Fibroblast of lung (primary cell): ENCODE results near the gene LRRC18. TPM values are rescaled to one million over a fixed set of nuclear protein-coding genes. Genes with fewer than 3 reads are reported as not detected.

Experiments
- DNase-seq, 2 donors: peaks; one replicate each; pipeline versions ENCODE4 v3.0.0 to v3.0.0-alpha.2; 2010; ENCODE audit warnings: low read depth in 2 of 2
- H2AFZ ChIP-seq: 2 replicates; pipeline ENCODE4 v1.5.1; 2012; ENCODE audit warnings: low read length, control low read depth, inconsistent platforms
- H3K27ac ChIP-seq: 2 replicates; pipeline ENCODE4 v1.5.1; 2011; ENCODE audit warnings: low read length, control low read depth; ENCODE audit not compliant: insufficient read depth
- H3K27me3 ChIP-seq: 2 replicates; pipeline ENCODE4 v1.5.1; 2011; ENCODE audit warnings: mild to moderate bottlenecking, low read length; ENCODE audit not compliant: control insufficient read depth, insufficient read depth
- H3K36me3 ChIP-seq: 2 replicates; pipeline ENCODE4 v1.5.1; 2011; ENCODE audit warnings: low read length; ENCODE audit not compliant: control insufficient read depth, insufficient read depth
- H3K4me1 ChIP-seq: 2 replicates; pipeline ENCODE4 v1.5.1; 2011; ENCODE audit warnings: low read length; ENCODE audit not compliant: control insufficient read depth, insufficient read depth; ENCODE audit errors: extremely low read depth
- H3K4me2 ChIP-seq: 2 replicates; pipeline ENCODE4 v1.5.1; 2011; ENCODE audit warnings: low read length, control low read depth; ENCODE audit not compliant: insufficient read depth; ENCODE audit errors: extremely low read depth
- H3K4me3 ChIP-seq, 4 experiments: fragments of 200-600 bp in 1 of 4; sonication (generic) in 1 of 4; replicated peaks in 1 of 4; 2 replicates each; pipeline ENCODE4 v1.5.1; 2011 to 2016; ENCODE audit warnings: low read length in 4 of 4, low read depth in 3 of 4, mild to moderate bottlenecking in 3 of 4, control low read depth in 2 of 4, inconsistent platforms in 1 of 4, mixed read lengths in 1 of 4; ENCODE audit not compliant: insufficient read depth in 1 of 4; ENCODE audit errors: control extremely low read depth in 1 of 4
- H3K79me2 ChIP-seq: 2 replicates; pipeline ENCODE4 v1.5.1; 2012; ENCODE audit warnings: mild to moderate bottlenecking, low read length, inconsistent platforms; ENCODE audit not compliant: control insufficient read depth, insufficient read depth
- H3K9ac ChIP-seq: 2 replicates; pipeline ENCODE4 v1.5.1; 2011; ENCODE audit warnings: mild to moderate bottlenecking, low read length, control low read depth; ENCODE audit not compliant: insufficient read depth
- H3K9me3 ChIP-seq: 2 replicates; pipeline ENCODE4 v1.5.1; 2012; ENCODE audit warnings: low read depth, low read length; ENCODE audit not compliant: control insufficient read depth, insufficient read depth
- H4K20me1 ChIP-seq: 2 replicates; pipeline ENCODE4 v1.5.1; 2011; ENCODE audit warnings: low read length; ENCODE audit not compliant: control insufficient read depth, insufficient read depth; ENCODE audit errors: extremely low read depth
- EZH2 ChIP-seq: IDR thresholded peaks from 2 replicates; pipeline ENCODE4 v1.5.1; 2012; ENCODE audit warnings: low read length, control low read depth, mild to moderate bottlenecking; ENCODE audit errors: missing control alignments
- polyA plus RNA-seq, 2 donors: library from polyadenylated mRNA; depleted of rRNA in 1 of 2; stranded (reverse) in 1 of 2; unstranded in 1 of 2; fragments of >200 nt; gene quantifications; 2 replicates each; pipeline ENCODE4 v1.2.1, GENCODE V29; 2011 to 2012; ENCODE audit warnings: missing spikeins in 1 of 2
- total RNA-seq: library from RNA; depleted of rRNA; stranded (reverse); fragments of >200 nt; gene quantifications from 2 replicates; pipeline ENCODE4 v1.2.1, GENCODE V29; 2014
- TF ChIP-seq, protein P1 (sequence below), 2 donors: IDR thresholded peaks in 1 of 2; conservative IDR thresholded peaks in 1 of 2; 1 replicate in 1 of 2; 2 replicates in 1 of 2; pipeline ENCODE4 v1.5.1; 2011 to 2012; ENCODE audit warnings: low read length in 2 of 2, control low read depth in 1 of 2, inconsistent platforms in 1 of 2, low read depth in 1 of 2, mild to moderate bottlenecking in 1 of 2

LRRC18 gene
- total and polyA plus RNA-seq, 2 donors (not counting 1 experiment from before 2014, with no cell fraction given) = 0.66 TPM; not detected in 1

DNA sequence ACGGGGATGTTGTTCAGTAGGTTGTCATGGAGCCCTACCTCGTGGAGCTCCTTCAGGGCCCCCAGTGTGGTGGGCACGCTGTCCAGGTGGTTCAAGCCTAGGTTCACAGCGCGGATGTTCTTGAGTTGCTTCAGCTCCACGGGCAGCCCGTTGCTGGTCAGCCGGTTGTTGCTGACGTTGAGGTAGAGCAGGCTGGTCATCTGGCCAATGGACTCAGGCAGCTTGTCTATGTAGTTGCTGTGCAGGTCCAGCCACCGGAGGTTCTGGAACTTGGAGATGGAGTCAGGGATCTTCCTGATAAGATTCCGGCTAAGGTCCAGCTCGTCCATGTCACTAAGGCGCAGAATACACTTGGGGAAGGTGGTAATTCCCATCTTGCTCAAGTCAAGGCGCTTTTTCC lies 26.0 kb downstream of the LRRC18 start:
- Histone ChIP-seq H2AFZ (no peak overlapping the region), H3K4me3 (no peak overlapping the region)
- no peak for DNase-seq

DNA sequence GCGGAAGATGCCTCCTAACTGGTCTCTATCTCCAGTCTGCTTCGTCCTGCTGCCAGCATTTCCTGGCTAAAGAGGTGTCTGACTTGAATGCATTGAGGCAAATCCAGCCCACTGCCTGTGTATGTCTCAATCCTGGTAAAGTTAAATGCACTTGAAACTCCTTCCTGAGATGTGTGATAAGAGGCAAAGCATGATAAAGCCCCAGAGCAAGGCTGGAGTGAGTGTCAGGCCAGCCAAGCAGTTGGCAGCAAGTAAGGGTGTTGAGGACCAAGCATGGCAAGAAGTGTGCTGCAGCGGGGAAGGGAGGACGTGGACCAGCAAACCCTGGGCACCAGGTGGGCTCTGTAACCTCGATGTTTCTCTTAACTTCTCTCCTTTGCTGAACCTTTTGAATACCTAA lies 29.1 kb downstream of the LRRC18 start:
- no peak for TF ChIP-seq EZH2
- TF ChIP-seq, protein P1, sequence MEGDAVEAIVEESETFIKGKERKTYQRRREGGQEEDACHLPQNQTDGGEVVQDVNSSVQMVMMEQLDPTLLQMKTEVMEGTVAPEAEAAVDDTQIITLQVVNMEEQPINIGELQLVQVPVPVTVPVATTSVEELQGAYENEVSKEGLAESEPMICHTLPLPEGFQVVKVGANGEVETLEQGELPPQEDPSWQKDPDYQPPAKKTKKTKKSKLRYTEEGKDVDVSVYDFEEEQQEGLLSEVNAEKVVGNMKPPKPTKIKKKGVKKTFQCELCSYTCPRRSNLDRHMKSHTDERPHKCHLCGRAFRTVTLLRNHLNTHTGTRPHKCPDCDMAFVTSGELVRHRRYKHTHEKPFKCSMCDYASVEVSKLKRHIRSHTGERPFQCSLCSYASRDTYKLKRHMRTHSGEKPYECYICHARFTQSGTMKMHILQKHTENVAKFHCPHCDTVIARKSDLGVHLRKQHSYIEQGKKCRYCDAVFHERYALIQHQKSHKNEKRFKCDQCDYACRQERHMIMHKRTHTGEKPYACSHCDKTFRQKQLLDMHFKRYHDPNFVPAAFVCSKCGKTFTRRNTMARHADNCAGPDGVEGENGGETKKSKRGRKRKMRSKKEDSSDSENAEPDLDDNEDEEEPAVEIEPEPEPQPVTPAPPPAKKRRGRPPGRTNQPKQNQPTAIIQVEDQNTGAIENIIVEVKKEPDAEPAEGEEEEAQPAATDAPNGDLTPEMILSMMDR (conservative IDR thresholded peaks at IDR 0.05 in 1 of 2, IDR thresholded peaks at IDR 0.05 in 1 of 2; ENCODE audit: low read depth in 1 of 2, low read length in 2 of 2) = no peak
- no peaks in the 10 kb centered on the region for H3K79me2 ChIP-seq

More for the DNA sequence above, 26.0 kb downstream of the LRRC18 start:
- Histone ChIP-seq H3K4me1 (no peaks in the 10 kb centered on the region), H3K9me3 (no peaks in the 10 kb centered on the region), H3K27me3 (peaks cover 12% of the 10 kb centered on the region), H3K27ac (no peak overlapping the region), H3K4me2 (no peak overlapping the region), H3K36me3 (no peaks in the 10 kb centered on the region), H3K79me2 (no peaks in the 10 kb centered on the region), H3K9ac (no peak overlapping the region), H4K20me1 (no peaks in the 10 kb centered on the region)
- TF ChIP-seq, protein P1 (conservative IDR thresholded peaks at IDR 0.05 in 1 of 2, IDR thresholded peaks at IDR 0.05 in 1 of 2; ENCODE audit: low read depth in 1 of 2, low read length in 2 of 2) = no peak
- TF ChIP-seq EZH2 = no peak

GRCh38 chr10:48907730-48908129 lies 31.9 kb downstream of the LRRC18 start:
- Histone ChIP-seq H2AFZ (no peak overlapping the region), H3K9ac (no peak overlapping the region), H3K4me2 (no peak overlapping the region), H3K4me3 (no peak overlapping the region), H3K4me1 (no peaks in the 10 kb centered on the region), H4K20me1 (no peaks in the 10 kb centered on the region), H3K27me3 (peaks cover 2% of the 10 kb centered on the region), H3K79me2 (no peaks in the 10 kb centered on the region), H3K9me3 (no peaks in the 10 kb centered on the region), H3K36me3 (no peaks in the 10 kb centered on the region), H3K27ac (no peak overlapping the region)
- TF ChIP-seq, protein P1 (conservative IDR thresholded peaks at IDR 0.05 in 1 of 2, IDR thresholded peaks at IDR 0.05 in 1 of 2; ENCODE audit: low read depth in 1 of 2, low read length in 2 of 2) = no peak
- no peak for TF ChIP-seq EZH2
- no peak for DNase-seq

More for the DNA sequence above, 29.1 kb downstream of the LRRC18 start:
- Histone ChIP-seq H3K4me2 (no peak overlapping the region), H3K9ac (no peak overlapping the region), H3K4me1 (no peaks in the 10 kb centered on the region), H3K36me3 (no peaks in the 10 kb centered on the region), H3K27me3 (peaks cover 4% of the 10 kb centered on the region), H2AFZ (no peak overlapping the region), H3K9me3 (no peaks in the 10 kb centered on the region), H3K4me3 (no peak overlapping the region), H4K20me1 (no peaks in the 10 kb centered on the region), H3K27ac (no peak overlapping the region)
- DNase-seq = no peak
